GM18520 (cell line): ENCODE results near the gene MSI2.

Experiments
- ATAC-seq: cut with Tn5 transposase; IDR thresholded peaks from one replicate; pipeline ENCODE4 v1.9.1; 2021; ENCODE audit not compliant: unreplicated experiment

The MSI2 gene

GRCh38 chr17:57338257-57338914 lies 82.1 kb downstream of the MSI2 start:
- peak; percentile 64 for ATAC-seq

DNA sequence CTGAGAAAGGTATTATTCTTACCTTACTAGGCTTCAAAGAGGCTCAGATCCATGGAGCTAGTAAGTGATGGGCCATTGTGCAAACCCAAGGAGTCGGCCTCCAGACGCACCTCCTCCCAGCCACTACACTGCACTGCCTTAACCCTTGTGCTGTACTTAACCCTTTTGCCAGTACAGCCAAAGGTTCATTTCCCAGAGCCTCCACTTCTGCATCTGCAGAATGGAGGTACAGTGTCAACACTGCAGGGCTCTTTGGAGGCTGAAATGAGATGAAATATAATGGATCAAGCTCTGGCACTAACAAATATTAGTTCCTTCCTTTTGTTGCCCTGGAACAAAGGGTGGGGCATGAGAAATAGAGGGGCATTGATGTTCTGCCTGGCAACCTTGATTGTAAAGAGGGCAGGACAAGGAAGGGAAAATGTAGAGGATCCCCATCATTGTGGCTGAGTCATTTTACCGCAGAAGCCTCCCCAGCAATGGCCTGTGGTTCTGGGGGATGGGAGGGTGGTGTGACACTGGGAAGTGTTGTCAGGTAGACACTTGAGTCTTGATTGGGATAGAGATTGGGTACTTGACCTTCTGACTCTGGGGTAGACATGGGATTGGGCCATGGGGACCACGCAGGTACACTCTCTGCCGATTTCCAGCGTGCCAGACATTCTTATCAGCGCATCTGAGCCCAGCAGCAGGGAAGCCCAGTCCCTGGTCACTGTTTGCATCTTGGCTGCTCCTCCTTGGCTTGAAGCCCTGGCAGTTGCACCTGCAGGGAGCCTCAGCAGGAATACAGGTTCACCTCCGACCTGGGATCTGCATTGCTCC lies 84.0 kb downstream of the MSI2 start:
- ATAC-seq = no peak

DNA sequence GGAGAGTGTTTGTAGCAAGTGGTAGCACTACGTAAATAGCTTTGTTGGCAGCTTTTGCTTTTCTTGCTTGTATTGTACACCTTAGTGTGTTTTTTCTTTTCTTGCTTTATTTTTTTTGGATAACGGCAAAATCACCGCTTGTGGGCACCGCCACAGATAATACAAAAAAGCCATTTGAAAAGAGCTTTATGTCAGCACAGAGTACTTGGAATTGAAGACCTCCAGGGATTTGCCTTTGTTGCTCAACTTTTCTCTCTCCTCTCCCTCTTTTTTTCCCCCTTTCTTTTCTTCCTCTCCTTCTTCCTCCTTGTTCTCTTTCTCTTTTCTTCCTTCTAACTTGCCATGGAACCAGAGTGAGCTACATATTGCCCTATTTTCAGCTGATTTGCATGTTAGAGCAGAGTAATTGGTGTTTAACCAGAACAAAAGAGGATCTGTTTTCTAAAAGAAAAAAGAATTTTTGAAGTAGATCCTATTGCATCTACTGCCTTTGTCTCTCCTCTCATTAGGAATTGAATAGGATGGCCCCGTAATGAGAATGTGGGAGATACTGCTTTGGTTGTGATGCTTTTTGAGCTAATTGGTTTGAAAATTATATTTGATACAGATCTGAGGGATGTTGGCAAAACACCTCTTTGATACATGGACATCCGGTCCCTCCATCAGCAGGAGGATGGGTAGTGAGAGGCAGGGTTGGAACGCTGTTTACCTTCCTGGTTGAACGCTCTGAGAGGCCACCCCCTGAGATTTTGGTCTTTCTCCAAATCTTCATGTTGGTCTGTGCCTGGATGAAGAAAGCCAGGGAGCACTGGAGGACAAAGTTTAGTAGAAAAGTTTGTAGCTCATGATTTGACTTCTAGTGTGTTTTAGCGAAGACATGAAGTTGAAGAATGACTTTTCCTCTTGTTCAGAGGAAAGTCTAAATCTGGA lies 85.6 kb downstream of the MSI2 start:
- no peak for ATAC-seq

- ATAC-seq = no peak
These were observed 86.8 kb downstream of the MSI2 start for GRCh38 chr17:57342963-57343589.

- ATAC-seq = no peak
These were observed 87.4 kb downstream of the MSI2 start for GRCh38 chr17:57343717-57344116.

- ATAC-seq = no peak
These were observed 87.9 kb downstream of the MSI2 start for GRCh38 chr17:57344261-57344660.

DNA sequence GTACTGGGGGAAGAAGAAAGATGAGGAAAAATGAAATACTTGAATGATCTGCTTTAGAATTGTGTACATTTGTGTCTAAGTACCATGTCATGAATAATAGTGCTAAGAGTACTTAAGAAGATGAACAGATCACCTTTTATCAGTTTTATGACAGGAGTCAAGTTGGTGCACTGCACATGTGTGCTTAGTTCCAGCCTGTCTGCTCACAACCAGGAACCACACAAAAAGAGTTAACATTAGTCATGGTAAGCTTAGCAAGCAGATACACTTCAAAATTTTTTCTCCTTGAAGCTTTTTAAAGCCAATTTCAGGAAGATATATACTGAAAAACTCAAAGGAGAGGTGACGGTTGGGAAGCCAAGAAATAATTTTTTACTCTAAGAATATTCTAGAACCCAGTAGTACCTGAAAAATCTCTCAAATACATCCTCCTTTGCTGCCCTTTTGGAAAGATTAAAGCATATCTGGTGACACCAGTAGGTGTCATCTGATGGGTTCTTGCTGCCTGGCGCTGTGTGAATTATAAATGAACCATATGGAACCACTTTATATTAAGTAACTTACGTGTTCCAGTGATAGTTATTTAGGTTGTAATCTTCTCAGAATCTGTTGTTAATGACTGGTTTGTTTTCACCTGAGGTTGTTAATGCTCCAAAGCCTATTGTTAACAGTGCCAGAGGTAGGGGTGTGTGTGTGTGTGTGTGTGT lies 93.4 kb downstream of the MSI2 start:
- ATAC-seq = no peak

- ATAC-seq = no peak
These were observed 93.9 kb downstream of the MSI2 start for GRCh38 chr17:57350266-57350665.

DNA sequence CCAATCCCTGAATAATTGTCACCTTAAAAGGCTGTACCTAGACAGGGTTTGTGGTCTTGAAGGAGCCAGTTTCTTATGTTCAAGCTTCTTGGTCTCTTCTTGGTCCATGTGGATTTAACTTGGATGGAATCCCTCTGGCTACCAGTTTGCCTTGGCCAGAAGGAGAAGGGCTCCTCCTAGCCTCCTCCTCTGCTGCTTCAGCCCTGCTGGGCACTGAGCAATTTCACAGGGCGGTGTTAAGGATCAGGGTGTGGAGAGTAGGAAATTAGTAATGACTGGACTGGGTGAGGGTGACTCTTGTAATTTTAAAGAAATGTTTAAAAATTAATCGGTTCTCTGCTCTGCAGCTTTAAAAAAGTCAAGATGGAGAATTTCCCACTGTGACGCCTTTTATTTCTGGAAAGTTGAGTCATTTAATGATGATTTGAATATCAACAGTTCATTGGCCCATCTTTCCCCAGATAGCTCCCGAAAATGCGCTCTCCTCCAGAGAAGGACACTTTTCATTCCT lies 96.4 kb downstream of the MSI2 start:
- no peak for ATAC-seq

- no peak for ATAC-seq
These were observed 98.3 kb downstream of the MSI2 start for GRCh38 chr17:57354673-57355072.

DNA sequence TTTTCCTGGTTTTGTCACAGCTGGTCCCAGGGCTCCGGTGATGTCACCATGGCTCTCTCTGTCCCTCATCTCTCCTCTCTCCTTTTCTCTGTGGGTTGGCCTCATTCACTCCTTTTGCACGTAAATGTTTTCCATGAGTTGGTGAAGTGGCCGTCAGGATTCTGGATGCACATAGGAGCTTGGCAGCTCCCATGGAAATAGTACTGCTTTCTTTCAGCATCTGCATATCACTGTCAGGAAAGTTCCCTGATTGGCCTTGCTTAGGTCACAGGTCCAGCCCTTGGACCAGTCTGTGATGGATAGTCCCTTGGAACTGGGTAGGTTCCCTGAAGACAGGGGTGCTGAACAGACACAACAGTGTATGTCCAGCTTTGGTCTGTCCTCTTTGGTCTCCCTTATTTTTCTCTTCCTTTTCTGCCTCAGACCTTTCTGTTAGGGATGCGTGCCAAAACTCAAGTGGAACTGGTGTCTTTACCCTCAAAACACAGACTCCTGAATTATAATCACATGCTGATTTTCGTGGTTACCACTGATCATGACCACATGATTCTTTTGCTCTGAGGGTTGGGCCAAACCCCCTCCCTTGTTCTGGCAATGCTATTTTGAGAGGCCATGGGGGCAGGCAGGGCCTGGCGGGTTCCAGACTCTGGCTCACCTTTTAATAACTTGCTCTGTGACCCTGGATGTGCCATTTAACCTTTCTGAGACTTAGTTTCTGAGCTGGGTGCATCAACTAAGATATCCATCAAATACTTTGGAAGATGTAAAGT lies 99.0 kb downstream of the MSI2 start:
- ATAC-seq = no peak

GRCh38 chr17:57356153-57356718 lies 99.9 kb downstream of the MSI2 start:
- peak; percentile 19 for ATAC-seq

- ATAC-seq = peak; percentile 24
These were observed 100.5 kb downstream of the MSI2 start for GRCh38 chr17:57356719-57357391.

DNA sequence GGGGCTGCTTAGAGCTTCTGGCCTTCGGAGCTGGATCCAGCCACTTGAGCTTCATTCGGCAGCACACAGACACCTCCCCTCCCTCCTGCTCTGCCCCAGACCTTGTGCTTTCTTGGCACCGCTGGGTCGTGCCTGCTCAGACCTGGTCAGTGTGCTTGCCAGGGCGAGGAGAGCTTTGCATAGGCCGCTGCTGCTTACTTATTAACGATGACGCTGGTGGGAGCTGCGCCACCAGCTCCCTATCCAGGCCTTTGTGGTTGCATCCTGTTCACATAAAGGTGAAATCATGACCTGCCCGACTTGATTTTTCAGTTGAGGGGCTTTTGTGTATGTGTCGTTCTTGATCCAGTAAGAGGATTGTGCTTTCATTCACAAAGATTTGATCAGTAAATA lies 101.1 kb downstream of the MSI2 start:
- peak; percentile 31 for ATAC-seq

DNA sequence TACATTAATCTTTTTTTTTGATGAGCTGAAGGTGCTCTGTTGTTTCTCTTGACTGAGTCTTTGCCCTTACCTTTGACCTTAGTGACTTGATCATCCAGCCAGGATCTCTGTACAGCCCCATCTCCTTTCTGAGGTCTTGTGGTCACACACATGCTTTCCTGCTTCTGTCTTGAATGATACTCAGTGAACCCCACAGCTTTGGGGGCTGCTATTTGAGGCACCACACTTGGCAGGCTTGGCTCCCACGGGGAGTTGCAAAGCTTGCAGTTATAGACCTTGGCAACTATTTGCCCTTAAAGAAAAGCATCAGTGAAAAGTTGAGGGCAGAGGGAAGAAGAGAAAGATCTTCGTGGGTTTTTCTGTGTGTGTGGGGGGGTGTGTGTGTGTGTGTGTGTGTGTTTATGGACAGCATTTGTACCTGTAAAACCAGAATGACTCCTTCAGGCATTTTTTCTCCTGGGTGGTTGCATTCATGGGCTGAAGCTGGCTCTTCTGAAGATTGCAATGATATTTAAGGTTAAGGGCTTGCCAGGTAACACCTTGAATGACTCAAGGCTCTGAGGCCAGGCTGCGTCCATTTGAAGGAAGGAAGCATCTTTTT lies 101.6 kb downstream of the MSI2 start:
- peak; percentile 45 for ATAC-seq

GRCh38 chr17:57360266-57360665 lies 103.9 kb downstream of the MSI2 start:
- ATAC-seq = no peak

- no peak for ATAC-seq
These were observed 106.7 kb downstream of the MSI2 start for GRCh38 chr17:57362797-57363556.
